Measurements from ENCODE around the gene ZFAND3.

The ZFAND3 gene

GRCh38 chr6:38187811-38188590, 368.5 kb downstream of the ZFAND3 start:
- no peak for DNase-seq (ENCODE audit: low read depth)
- TF ChIP-seq CTCF (IDR thresholded peaks at IDR 0.05; ENCODE audit: insufficient read depth, low read depth, low read length, missing control alignments), result no peak
- H3K4me3 ChIP-seq (ENCODE audit: low read length), result no peak overlapping the region

- H3K4me3 ChIP-seq (ENCODE audit: low read length), result no peak overlapping the region
- DNase-seq (ENCODE audit: low read depth), result no peak
- no peak for TF ChIP-seq CTCF (IDR thresholded peaks at IDR 0.05; ENCODE audit: insufficient read depth, low read depth, low read length, missing control alignments)
Measured at GRCh38 chr6:38188677-38189335, 369.3 kb downstream of the ZFAND3 start.

- H3K4me3 ChIP-seq (ENCODE audit: low read length), result no peak overlapping the region
- no peak for DNase-seq (ENCODE audit: low read depth)
- TF ChIP-seq CTCF (IDR thresholded peaks at IDR 0.05; ENCODE audit: insufficient read depth, low read depth, low read length, missing control alignments), result no peak
Measured at GRCh38 chr6:38191418-38191817, 371.9 kb downstream of the ZFAND3 start.

GRCh38 chr6:38192011-38192410, 372.5 kb downstream of the ZFAND3 start:
- DNase-seq (ENCODE audit: low read depth), result no peak
- no peak overlapping the region for H3K4me3 ChIP-seq (ENCODE audit: low read length)
- TF ChIP-seq CTCF (IDR thresholded peaks at IDR 0.05; ENCODE audit: insufficient read depth, low read depth, low read length, missing control alignments), result no peak

GRCh38 chr6:38192487-38192886, 373.0 kb downstream of the ZFAND3 start:
- DNase-seq (ENCODE audit: low read depth), result no peak
- no peak overlapping the region for H3K4me3 ChIP-seq (ENCODE audit: low read length)
- TF ChIP-seq CTCF (IDR thresholded peaks at IDR 0.05; ENCODE audit: insufficient read depth, low read depth, low read length, missing control alignments), result no peak

- H3K4me3 ChIP-seq (ENCODE audit: low read length), result no peak overlapping the region
- DNase-seq (ENCODE audit: low read depth), result no peak
- TF ChIP-seq CTCF (IDR thresholded peaks at IDR 0.05; ENCODE audit: insufficient read depth, low read depth, low read length, missing control alignments), result no peak
Measured at GRCh38 chr6:38193051-38193450, 373.5 kb downstream of the ZFAND3 start.

Data from epithelial cell of esophagus (primary cell).